ENCODE data around the gene ADAMTS13.
"Not testable (repeated sequence)": the region's sequence is repeated elsewhere in the genome, so short reads cannot be mapped to it uniquely, and the experiment has no call there.

ADAMTS13 gene

DNA sequence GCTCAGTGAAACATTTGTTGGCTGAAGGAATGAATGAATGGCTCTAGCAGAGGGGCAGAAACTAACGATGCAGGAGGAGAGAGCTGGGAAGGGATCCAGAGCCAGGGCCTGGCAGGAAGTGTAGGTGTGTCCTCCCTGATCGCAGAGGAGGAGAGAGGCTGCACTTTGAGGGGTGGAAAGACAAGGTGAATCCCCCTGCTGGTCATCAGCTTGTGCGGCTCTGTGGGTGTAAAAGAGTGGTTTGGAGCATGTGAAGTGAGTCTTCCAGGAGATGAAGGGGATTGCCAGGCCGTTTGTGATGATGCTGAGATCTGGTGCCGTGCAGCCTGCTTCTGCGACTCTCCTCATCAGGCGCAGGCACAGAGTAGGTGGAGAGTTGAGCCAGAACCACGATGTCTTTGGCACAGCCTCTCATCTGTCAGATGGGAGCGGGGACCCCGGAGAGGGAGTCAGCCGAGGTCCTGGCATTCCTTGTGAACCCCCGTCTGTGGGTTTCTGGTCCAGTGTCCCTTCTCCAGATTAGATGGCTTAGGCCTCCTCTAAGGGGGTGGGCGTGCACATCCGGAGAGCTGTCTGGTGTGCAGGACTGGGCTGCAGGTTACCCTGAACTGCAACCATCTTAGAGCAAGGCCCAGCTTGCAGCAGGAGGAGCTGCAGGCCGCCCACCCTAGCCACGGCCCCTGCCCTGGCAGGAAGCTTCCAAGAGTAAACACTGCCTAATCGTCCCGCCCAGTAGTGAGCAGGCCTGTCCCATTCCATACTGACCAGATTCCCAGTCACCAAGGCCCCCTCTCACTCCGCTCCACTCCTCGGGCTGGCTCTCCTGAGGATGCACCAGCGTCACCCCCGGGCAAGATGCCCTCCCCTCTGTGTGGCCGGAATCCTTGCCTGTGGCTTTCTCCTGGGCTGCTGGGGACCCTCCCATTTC lies at the start of gene ADAMTS13:
TSS of gene ADAMTS13 (plus strand) at position 753 of the 928 bp plus-strand sequence. CDS start at position 830, 77 bp downstream.
- DNase-seq (ENCODE audit: low read depth in 2 of 2, low spot score in 1 of 2) = no peak

DNA sequence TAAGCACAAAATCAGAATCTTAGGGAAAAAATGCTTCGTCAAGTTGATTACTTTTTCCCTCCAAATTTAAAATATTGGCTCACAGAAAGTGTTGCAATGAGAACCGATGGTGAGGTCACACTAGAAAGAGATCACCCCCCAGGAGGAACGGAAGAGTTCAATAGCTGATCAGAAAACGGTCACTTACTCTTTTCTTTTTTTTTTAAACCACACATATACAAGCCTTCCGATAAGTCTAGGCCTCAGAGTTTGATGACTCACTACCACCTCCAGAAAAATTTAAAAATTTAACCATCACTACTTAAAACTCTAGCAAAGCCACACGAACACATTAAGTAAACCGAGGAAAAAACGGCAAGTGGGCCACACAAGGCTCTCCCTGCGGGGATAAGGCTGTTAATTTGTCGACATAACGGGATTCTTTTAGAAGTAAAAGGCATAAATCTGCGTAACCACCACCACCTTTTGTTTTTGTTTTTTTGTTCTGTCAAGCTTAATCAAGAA lies 47.5 kb upstream of the ADAMTS13 start:
- no peak for DNase-seq (ENCODE audit: low read depth in 2 of 2, low spot score in 1 of 2)

DNA sequence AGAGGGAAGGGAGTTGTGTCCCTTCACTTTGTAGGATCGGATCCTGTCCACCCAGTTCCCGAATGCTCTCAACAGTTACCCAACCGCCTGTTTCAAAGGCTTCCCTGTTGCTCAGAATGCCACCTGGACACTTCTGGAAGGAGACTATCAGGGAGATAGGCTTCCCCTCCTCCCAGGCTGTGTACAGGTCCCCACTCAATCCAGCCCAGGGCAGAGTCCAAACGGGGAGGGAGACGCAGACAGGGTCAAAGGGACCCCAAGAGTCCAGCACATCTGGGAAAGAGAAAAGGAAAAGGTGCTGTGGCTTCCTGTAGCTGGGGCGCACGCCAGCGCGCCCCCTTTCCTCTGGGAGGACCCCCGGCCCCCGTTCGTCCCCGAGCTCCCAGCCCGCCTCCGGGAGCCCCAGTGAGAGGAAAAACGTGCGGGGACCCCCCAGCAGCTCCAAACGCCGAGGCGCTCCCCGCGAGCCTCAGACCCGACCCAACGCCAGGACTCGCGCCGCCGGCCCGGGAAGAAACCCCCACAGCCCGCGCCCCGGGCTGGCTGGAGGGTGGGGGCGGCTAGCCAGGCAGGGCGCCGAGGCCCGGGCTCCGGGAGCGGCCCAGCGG lies 46.9 kb upstream of the ADAMTS13 start:
- DNase-seq (ENCODE audit: low read depth in 2 of 2, low spot score in 1 of 2) = no peak

DNA sequence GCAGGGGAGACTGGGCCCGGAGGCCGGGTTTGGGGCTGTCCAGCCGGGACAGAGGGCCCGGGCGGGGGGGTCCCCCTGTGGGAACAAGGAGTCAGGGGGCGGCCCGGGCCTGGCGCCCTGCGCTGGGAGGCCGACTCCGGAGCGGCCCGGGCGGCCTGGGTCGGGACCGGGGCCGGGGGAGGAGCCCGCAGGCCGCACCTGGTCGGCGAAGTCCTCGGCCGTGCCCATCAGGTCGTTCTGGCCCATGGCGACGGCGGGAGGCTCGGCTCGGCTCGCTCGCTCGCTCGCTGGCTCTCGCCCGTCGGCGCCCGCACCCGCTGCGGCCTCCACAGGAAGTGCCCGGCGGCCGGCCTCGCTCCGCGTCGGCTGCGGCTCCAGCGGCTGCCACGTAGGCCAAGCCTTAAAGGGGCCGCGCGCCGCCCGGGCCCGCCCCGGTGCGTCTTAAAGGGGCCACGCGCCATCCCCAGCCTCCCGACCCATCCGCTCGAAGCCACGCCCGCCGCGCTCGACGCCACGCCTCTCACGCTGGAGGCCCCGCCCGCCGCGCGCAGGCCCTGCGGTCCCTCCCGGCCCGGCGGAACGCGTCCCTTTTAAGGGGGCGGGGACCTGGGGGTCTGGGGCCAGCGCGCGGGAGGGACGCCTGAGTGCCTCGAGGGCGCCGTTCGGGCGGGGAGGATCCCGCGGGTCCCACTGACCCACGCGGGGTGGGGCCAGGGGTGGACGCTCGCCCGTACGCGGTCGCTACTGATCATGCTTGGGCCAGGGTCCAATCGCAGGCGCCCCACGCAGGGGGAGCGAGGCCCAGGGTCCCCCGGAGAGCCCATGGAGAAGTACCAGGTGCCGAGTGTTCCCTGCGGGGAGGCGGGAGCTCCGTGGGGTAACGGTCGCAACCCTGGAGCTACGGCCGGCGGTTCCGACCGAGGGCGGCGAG lies 46.2 kb upstream of the ADAMTS13 start, which contains the start of the genes STKLD1 and SURF4:
TSS of gene STKLD1 (plus strand) at position 643 of the 931 bp plus-strand sequence. CDS start at position 751, 108 bp downstream.
TSS of gene SURF4 (minus strand) at position 337 of the 931 bp plus-strand sequence. CDS start at position 246, 91 bp downstream.
- peak; percentile 87 for DNase-seq (ENCODE audit: low read depth in 2 of 2, low spot score in 1 of 2)

DNA sequence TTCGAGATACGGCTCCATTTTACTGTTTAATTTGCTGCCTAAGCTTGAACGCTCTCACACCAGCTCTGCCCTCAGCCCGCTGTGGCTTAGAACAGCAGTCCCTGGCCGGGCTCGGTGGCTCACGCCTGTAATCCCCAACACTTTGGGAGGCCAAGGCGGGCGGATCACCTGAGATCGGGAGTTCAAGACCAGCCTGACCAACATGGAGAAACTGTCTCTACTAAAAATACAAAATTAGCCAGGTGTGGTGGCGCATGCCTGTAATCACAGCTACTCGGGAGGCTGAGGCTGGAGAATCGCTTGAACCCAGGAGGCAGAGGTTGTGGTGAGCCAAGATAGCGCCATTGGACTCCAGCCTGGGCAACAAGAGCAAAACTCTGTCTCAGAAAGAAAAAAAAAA lies 44.9 kb upstream of the ADAMTS13 start:
- not testable (repeated sequence) for DNase-seq (ENCODE audit: low read depth in 2 of 2, low spot score in 1 of 2)

DNA sequence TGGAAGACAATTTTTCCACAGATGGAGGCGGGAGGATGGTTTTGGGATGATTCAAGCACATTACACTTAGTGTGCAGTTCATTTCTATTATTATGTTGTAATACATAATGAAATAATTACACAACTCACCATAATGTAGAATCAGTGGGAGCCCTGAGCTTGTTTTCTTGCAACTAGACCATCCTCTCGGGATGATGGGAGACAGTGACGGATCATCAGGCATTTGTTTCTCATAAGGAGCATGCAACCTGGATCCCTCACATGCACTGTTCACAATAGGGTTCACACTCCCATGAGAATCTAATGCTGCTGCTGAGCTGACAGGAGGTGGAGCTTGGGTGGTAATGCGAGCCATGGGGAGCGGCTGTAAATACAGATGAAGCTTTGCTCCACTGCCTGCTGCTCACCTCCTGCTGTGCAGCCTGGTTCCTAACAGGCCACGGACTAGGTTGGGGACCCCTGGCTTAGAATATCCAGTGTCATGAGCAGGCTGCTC lies 44.4 kb upstream of the ADAMTS13 start:
- no peak for DNase-seq (ENCODE audit: low read depth in 2 of 2, low spot score in 1 of 2)

DNA sequence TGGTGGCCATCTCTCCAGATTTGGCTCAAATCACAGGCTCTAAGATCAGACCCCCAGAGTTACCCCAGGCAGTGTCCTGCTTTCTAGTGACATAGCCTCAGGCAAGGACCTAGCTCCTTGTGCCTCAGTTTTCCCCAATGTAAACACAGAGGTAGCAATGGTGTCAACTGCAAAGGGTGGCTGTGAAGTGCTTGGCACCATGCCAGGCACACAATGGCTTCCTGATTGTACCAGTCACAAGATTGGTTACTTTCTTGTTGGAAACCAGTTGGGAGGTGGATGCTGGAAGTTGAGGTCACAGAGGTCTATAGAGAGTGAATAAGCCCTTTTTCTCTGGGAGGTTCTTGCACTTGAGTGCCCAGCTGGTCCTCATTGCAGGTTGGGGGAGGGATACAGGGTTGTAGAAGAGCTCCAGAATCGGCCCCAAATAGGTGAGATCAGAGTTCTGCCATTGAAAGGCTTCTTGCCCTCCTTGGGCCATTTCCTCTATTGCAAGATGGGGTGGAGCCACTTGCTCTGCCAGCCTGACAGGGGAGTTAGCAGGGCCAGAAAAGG lies 43.7 kb upstream of the ADAMTS13 start:
- no peak for DNase-seq (ENCODE audit: low read depth in 2 of 2, low spot score in 1 of 2)

DNA sequence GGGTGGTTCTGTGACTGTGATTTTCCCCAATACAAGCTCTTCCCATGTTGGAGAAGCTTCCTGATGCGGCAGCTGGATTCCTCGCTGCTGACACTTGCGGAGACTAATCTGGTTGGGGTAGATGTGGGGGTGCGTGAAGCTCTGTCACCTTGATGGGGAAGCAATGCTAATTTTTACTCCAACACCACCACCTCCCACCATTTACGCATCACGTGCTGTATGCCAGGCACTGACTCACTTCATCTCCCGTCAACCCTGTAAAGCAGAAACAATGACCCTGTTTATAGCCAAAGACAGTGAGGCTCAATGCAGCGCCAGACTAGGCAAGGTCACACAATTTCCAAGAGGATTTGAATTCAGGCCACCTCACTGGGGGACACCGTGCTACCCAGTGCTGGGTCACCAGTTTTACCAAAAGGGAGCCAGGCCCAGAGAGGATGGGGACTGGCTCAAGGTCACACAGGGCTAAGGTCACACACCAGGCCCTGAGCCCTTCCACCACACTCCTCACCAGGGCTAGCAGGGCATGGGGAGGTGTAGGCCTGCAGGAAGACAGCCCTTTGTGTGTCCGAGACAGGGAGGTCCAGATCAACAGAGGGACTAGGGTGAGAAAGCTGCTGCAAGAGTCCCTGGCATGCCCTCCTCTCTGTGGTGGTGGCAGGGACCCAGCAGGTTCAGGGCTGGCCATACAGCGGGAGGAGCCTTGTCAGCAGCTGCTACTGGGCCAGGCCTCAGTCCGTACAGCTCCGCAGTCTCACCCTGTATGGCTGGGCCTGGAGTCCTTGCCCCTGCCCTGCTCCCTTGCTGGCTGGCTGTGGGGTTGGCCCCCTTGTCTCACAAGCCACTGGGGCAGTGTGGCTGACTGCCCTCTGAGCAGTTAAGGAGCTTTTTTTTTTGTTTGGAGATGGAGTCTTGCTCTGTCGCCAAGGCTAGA lies 42.7 kb upstream of the ADAMTS13 start:
- no peak for DNase-seq (ENCODE audit: low read depth in 2 of 2, low spot score in 1 of 2)

DNA sequence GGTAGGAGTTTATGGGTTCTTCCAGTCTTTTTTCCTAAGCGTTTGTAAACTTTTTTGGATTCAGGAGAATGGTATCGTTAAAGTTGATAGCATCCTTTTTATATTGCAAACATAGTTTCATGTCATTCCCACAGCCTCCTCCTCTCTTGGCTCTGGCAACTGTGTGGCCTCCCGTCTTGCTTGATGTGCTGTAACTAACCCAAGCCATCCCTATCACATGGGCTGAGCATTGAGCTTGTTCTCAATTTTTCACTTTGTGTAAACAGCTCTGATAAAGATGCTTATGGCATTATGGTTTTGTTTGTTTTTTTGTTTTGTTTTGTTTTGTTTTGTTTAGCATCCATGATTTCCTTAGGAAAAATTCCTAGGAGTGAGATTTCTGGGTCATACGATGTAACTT lies 41.4 kb upstream of the ADAMTS13 start:
- no peak for DNase-seq (ENCODE audit: low read depth in 2 of 2, low spot score in 1 of 2)

DNA sequence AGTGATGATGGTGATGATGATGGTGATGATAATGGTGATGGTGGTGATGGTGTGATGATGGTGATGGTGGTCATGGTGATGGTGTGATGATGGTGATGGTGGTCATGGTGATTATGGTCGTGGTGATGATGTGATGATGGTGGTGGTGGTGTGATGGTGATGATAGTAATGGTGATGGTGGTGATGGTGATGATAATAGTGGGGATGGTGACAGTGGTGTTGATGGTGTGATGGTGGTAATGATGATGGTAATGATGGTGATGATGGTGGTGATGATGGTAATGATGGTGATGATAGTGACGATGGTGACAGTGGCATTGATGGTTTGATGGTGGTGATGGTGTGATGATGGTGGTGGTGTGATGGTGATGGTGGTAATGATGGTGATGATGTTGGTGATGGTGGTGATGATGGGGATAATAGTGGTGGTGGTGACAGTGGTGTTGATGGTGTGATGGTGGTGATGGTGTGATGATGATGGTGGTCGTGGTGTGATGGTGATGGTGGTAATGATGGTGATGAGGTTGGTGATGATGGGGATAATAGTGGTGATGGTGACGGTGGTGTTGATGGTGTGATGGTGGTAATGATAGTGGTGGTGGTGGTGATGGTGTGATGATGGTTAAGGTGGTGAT lies 39.5 kb upstream of the ADAMTS13 start:
- no peak for DNase-seq (ENCODE audit: low read depth in 2 of 2, low spot score in 1 of 2)

DNA sequence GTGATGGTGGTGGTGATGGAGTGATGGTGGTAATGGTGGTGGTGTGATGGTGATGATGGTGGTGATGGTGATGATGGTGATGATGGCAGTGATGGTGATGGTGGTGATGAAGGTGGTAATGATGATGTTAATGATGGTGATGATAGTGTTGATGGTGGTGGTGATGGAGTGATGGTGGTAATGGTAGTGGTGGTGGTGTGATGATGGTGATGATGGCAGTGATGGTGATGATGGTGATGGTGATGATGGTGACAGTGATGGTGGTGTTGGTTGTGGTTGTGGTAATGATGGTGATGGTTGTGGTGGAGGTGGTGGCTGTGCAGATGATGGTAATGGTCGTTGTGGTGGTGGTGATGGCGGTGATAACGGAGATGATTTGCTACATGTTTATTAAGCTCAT lies 38.7 kb upstream of the ADAMTS13 start:
- DNase-seq (ENCODE audit: low read depth in 2 of 2, low spot score in 1 of 2) = no peak

DNA sequence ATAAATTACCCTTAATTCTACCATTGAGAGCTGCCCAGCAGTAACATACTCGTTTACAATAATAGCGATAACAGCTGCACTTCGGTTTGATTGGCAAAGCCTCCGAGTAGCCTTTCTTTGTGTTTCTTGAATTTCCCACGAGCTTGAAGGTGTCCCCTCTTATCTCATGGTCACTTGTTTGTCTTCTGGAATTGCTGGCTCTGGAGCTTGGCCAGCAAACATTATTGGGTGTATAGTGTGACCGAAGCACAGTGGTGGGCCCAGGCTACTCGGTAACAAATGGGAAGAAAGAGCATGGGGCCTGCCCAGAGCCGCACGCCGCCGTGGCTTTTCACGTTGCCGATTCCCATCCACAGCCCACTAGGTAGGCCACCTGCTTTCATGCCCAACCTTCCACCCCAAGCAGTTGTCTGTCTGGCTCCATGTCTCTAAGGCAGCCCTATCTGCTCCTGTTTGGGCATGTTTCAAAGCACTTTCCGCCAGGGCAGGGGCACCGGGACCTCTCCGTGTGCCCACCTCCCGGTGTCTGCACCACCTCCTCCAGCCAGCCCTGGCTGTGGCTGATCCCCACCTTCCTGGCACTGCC lies 37.3 kb upstream of the ADAMTS13 start:
- DNase-seq (ENCODE audit: low read depth in 2 of 2, low spot score in 1 of 2) = no peak

DNA sequence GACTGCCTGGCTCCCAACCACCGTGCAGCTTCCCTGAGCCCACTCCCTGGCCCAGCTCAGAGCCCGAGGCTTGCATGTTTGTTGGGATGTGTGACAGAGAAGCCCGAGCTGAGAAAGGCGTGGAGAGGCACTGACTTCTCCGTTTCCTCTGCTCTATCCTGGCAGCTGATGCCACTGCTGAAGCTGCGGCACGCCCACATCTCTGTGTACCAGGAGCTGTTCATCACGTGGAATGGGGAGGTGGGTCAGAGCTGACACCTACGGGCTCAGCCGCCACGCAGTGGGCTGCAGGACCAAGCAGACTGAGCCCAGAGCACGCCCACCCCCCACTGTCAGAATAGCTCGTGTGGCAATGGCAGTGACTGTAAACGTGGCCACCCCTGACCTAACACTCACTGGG lies 36.7 kb upstream of the ADAMTS13 start:
- DNase-seq (ENCODE audit: low read depth in 2 of 2, low spot score in 1 of 2) = no peak

DNA sequence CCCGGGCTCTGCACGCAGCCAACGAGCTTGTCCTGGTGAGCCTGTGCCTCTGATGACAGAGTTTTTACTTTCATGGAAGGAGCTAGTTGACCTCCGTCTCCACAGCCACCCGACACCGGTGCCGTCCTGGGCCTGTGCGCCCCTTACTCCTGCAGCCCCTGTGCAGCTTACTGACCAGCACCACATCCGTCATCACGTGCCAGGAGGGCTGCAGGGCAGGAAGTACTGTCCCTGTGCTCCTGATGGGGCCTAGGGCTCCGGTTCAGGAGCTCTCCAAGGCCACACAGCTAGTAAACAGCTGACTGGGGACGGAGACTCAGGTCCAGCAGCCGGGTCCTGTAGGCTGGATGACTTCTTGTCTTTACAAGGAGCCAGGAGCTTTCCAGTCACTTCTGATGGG lies 35.8 kb upstream of the ADAMTS13 start:
- no peak for DNase-seq (ENCODE audit: low read depth in 2 of 2, low spot score in 1 of 2)

DNA sequence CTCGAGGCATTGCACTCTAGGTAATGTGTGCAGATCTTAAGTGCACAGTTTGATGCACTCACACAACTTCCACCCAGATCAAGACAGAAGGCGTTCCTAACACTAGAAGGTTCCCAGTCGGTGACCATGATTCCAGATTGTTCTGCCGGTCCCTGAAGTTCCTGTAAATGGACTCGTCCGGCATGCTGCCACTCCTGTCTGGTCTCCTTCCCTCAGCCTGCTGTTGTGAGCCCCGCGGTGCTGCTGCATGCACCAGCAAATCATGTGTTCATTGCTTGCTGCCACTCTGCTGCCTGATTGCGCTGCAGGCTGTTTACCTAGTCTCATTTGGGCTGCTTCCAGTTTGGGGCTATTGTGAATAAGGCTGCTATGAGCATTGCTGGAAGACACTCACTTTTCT lies 34.5 kb upstream of the ADAMTS13 start:
- no peak for DNase-seq (ENCODE audit: low read depth in 2 of 2, low spot score in 1 of 2)

DNA sequence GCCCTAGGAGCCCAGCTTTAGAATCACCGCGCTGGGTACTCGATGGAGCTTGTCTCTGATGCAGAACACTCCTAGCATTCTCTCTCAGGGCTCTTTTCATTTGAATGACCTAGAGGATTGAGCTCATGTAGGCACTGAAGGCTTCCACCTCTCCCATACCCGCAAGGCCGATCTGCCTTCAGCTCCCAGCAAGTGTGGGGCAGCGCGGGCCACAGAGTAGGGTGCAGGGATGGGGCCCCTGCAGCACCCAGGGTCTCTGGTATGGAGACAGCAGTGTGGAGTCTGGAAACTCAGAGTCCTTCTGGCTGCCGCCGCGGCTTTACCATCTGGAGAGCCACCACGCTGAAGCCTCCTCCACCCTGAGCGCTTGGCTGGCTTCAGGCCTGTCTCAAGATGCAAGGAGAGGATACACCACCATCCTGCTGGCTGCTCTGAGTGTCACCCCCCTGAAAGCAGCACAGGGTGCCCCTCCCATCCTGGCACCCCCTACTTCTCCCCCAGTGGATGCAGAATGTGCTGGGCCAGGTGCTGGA lies 33.1 kb upstream of the ADAMTS13 start:
- no peak for DNase-seq (ENCODE audit: low read depth in 2 of 2, low spot score in 1 of 2)

DNA sequence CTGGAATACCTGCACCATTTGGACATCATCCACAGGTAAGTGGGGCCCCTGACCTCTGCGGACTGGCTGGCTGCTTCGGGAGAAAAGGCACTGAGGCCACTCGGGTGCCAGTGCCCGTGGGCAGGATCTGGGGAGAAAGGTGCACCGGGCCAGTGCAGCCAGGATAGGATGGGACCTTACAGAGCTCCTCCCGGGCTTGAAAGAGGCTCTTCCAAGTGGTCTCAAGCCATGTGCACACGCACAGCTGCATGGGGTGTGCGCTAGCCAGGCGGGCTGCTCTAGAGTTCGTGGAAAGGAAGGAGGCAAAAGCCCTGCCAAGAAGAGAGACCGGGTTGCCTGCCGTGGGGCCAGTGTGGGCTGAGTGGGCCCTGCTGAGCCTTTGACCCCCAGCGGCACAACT lies 32.6 kb upstream of the ADAMTS13 start:
- DNase-seq (ENCODE audit: low read depth in 2 of 2, low spot score in 1 of 2) = no peak

DNA sequence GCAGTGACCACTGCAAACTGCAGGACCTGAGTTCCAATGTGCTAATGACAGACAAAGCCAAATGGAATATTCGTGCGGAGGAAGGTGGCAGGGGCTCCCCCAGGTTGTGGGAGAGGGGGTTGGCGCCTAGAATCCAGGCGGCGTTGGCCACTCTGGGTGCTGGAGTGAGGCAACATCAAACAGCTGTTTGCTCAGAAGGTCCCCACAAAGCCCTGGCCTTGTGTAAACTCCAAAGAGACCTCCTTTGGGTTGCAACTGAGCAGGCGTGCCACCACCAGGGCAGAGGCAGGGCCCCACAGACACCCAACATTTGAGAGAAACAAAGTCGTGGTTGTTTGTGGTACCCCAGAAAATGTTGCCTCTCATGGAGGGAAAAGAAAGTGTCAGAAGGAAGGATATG lies 31.5 kb upstream of the ADAMTS13 start:
- DNase-seq (ENCODE audit: low read depth in 2 of 2, low spot score in 1 of 2) = no peak

All from stimulated activated CD8-positive, alpha-beta memory T cell treated with anti-CD3 and anti-CD28 coated beads, Interleukin-4, amount 100 ng/mL, for 1 hour (primary cell).